Natural killer cell (primary cell): ENCODE results near the gene PPRC1. TPM values are rescaled to one million over a fixed set of nuclear protein-coding genes. Genes with fewer than 3 reads are reported as not detected.
A peak's percentile ranks its signal among the peaks of the same experiment; 100 is the strongest.

ENCODE experiments used
- ATAC-seq, 3 donors: fragments of 150-1000 bp in 2 of 3; fragments of 200-7000 bp in 1 of 3; cut with Tn5 transposase; 1 replicate in 1 of 3; 2 replicates in 2 of 3; pipeline ENCODE4 v1.10.0; 2021; ENCODE audit warnings: mild to moderate bottlenecking in 2 of 3, moderate library complexity in 2 of 3
- DNase-seq, 2 donors: peaks; one replicate each; pipeline versions ENCODE4 v3.0.0 to v3.0.0-alpha.2; 2013 to 2021; ENCODE audit warnings: mixed read lengths in 1 of 2
- H3K27ac ChIP-seq: one replicate; pipeline ENCODE4 v1.5.1; 2013; ENCODE audit warnings: mild to moderate bottlenecking, low read length
- H3K27me3 ChIP-seq: one replicate; pipeline ENCODE4 v1.6.1; 2013; ENCODE audit warnings: low read length; ENCODE audit not compliant: control insufficient read depth, insufficient read depth
- H3K36me3 ChIP-seq: one replicate; pipeline ENCODE4 v1.6.1; 2013; ENCODE audit warnings: low read length; ENCODE audit not compliant: control insufficient read depth, insufficient read depth
- H3K4me1 ChIP-seq: one replicate; pipeline ENCODE4 v1.6.1; 2013; ENCODE audit warnings: low read length; ENCODE audit not compliant: control insufficient read depth, insufficient read depth
- H3K4me3 ChIP-seq: one replicate; pipeline ENCODE4 v1.5.1; 2013; ENCODE audit warnings: low read length
- H3K9me3 ChIP-seq: one replicate; pipeline ENCODE4 v1.6.1; 2013; ENCODE audit warnings: low read length; ENCODE audit not compliant: control insufficient read depth, insufficient read depth
- H3K27ac Mint-ChIP-seq, 2 donors: one replicate each; pipeline ENCODE4 v1.8.0; 2022; ENCODE audit warnings: mild to moderate bottlenecking in 2 of 2, mixed read lengths in 2 of 2, moderate library complexity in 1 of 2
- H3K27me3 Mint-ChIP-seq, 2 donors: one replicate each; pipeline ENCODE4 v1.8.0; 2022; ENCODE audit warnings: low read depth in 2 of 2, mixed read lengths in 2 of 2
- H3K36me3 Mint-ChIP-seq: one replicate; pipeline ENCODE4 v1.8.0; 2022; ENCODE audit warnings: mixed read lengths
- H3K4me1 Mint-ChIP-seq, 2 donors: one replicate each; pipeline ENCODE4 v1.8.0; 2022; ENCODE audit warnings: mixed read lengths in 2 of 2
- H3K4me3 Mint-ChIP-seq: one replicate; pipeline ENCODE4 v1.8.0; 2022; ENCODE audit warnings: mild to moderate bottlenecking, moderate library complexity, mixed read lengths
- H3K9me3 Mint-ChIP-seq, 2 donors: one replicate each; pipeline ENCODE4 v1.8.0; 2022; ENCODE audit warnings: mixed read lengths in 2 of 2
- WGBS: methylation state at CpG from one replicate; pipeline ENCODE4 v1.1.7; 2013; ENCODE audit warnings: missing lambda C conversion rate; ENCODE audit not compliant: insufficient coverage; 5-methylcytosine and 5-hydroxymethylcytosine counted together
- intact Hi-C: fragments of 100-400 bp; cut with micrococcal nuclease; formaldehyde crosslinking; loops from one replicate; pipeline ENCODE4 v1.14.2; 2022
- total RNA-seq, 4 donors: library from RNA; stranded (reverse); fragments of 120-200 nt in 1 of 4; gene quantifications; one replicate each; pipeline versions ENCODE4 v1.2.3 to v1.2.4, GENCODE V29; 2013 to 2022
- TF ChIP-seq, protein P1 (sequence below): fragments of 200-600 bp; IDR thresholded peaks from one replicate; pipeline ENCODE4 v1.8.0; 2022; ENCODE audit warnings: antibody characterized with exemption

Gene PPRC1
- total RNA-seq, 3 donors from 2014 or later (not counting 1 experiment from before 2014, with no cell fraction given) = 29.1 to 48.0 (median 37.7) TPM

DNA sequence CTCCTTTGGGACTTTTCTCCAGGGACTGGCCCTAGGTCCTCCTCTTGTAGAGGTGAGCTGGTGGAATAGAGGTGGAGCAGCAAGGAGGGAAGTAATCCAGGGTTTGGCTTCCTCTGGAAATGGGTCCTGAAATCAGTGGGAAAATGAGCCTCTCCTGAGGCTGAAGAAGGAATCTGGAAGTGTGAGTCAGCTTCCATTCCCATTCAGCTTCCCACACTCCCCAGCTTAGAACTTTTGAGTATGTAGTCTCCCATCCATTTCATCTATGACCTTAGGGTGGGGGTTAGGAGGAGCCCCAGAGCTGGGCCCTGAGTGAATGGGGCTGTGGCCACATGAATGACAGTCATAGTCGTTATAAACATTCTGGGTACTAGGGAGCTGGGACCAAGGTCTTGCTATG lies 30.4 kb upstream of the PPRC1 start:
- H3K27me3 Mint-ChIP-seq = no peaks in the 10 kb centered on the region
- H3K4me1 Mint-ChIP-seq = peaks cover 9 to 22% of the 10 kb centered on the region in 2 donors
- WGBS = 76% methylated on average over 1 of the region's 1 CpG
- Histone ChIP-seq H3K4me3 (no peak overlapping the region), H3K27ac (no peak overlapping the region), H3K27me3 (no peaks in the 10 kb centered on the region), H3K9me3 (no peaks in the 10 kb centered on the region), H3K36me3 (peaks cover 13% of the 10 kb centered on the region), H3K4me1 (peaks cover 14% of the 10 kb centered on the region)
- no peaks in the 10 kb centered on the region for H3K9me3 Mint-ChIP-seq
- no peak for DNase-seq
- H3K4me3 Mint-ChIP-seq = no peak overlapping the region
- no peak for ATAC-seq
- intact Hi-C loops = no loop called here
- no peak overlapping the region for H3K27ac Mint-ChIP-seq
- H3K36me3 Mint-ChIP-seq = no peaks in the 10 kb centered on the region
- TF ChIP-seq, protein P1, sequence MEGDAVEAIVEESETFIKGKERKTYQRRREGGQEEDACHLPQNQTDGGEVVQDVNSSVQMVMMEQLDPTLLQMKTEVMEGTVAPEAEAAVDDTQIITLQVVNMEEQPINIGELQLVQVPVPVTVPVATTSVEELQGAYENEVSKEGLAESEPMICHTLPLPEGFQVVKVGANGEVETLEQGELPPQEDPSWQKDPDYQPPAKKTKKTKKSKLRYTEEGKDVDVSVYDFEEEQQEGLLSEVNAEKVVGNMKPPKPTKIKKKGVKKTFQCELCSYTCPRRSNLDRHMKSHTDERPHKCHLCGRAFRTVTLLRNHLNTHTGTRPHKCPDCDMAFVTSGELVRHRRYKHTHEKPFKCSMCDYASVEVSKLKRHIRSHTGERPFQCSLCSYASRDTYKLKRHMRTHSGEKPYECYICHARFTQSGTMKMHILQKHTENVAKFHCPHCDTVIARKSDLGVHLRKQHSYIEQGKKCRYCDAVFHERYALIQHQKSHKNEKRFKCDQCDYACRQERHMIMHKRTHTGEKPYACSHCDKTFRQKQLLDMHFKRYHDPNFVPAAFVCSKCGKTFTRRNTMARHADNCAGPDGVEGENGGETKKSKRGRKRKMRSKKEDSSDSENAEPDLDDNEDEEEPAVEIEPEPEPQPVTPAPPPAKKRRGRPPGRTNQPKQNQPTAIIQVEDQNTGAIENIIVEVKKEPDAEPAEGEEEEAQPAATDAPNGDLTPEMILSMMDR = no peak

DNA sequence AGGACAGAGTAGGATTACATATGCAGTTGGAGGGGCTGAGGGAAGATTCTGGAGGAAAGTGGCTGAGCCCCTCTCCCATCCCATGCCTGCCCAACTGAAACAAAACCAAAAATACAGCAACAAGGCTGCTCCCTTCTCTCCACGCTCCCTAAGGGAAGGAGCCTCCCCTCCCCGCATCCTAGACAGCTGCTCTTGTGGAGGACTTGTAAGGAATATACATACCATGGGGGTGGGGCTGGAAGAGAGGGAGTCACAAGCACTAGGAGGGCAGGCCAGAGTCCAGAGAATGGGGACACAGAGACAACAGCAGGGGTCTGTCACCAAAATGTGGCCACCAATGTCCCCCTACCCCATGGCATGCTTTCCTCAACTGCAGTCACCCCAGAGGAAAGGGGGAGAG lies 25.8 kb upstream of the PPRC1 start:
- H3K27ac ChIP-seq = no peak overlapping the region
- no peak overlapping the region for H3K4me3 ChIP-seq
- WGBS = 80% methylated on average over 1 of the region's 2 CpGs
- H3K4me3 Mint-ChIP-seq = no peak overlapping the region
- DNase-seq (no peak), ATAC-seq (no peak)
- peaks cover 12 to 33% of the 10 kb centered on the region in 2 donors for H3K4me1 Mint-ChIP-seq
- peaks cover 50% of the 10 kb centered on the region for H3K36me3 ChIP-seq
- TF ChIP-seq, protein P1 = no peak
- no peaks in the 10 kb centered on the region for H3K9me3 Mint-ChIP-seq
- peak overlapping the region in 1 of 2 donors; percentile 73 for H3K27ac Mint-ChIP-seq
- H3K27me3 Mint-ChIP-seq = no peaks in the 10 kb centered on the region
- peaks cover 12% of the 10 kb centered on the region for H3K36me3 Mint-ChIP-seq
- no peaks in the 10 kb centered on the region for H3K27me3 ChIP-seq
- peaks cover 14% of the 10 kb centered on the region for H3K4me1 ChIP-seq
- intact Hi-C loops = no loop called here
- H3K9me3 ChIP-seq = no peaks in the 10 kb centered on the region

DNA sequence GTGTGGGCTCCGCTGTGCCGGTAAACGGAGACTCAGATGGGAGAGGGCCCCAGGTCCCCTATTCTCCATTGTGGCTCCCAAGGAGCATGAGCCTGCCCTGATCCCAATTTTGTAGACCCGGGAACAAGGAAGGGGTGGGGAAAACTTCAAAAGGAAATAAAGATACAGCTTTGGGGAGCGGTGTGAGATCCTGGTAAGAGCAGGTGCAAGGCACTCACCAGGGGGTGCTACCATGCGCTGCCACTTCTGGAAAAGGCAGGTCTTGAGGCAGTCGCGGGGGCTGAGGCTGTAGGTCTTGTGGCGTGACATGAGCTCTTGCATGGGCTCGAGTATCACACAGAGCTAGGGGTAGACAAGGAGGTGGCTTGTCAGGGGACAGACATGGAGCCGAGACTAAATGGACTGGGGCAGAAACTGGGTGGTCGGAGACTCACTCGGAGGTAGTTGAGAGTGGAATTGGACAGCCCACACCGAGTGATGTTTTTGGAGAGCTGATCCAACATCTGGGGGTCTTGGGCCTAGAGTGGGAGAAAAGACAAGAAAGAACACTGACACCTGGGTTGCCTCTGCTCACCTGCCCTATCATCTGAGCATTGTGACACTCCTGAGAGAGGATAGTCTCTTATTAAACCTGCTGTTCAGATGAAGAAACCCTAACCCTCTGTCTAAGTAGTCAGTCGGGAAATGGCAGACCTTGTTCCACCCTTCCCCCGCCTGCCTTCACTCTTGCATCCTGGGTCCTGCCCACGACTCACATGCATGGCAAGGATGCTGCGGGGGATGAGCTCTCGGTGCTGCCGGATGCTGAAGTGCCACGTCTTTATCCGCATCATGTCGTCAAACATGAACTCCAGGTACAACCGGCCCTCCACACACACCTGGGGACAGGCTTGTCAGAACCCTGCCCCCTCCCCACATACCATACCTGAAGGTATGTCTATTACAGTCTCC lies 23.4 kb upstream of the PPRC1 start:
- peaks cover 46% of the 10 kb centered on the region for H3K36me3 ChIP-seq
- H3K4me3 Mint-ChIP-seq = no peak overlapping the region
- peaks cover 12% of the 10 kb centered on the region for H3K36me3 Mint-ChIP-seq
- H3K4me1 Mint-ChIP-seq = peaks cover 30 to 46% of the 10 kb centered on the region in 2 donors
- intact Hi-C loops = no loop called here
- H3K27me3 Mint-ChIP-seq = no peaks in the 10 kb centered on the region
- TF ChIP-seq, protein P1 = no peak
- peak overlapping the region in 1 of 2 donors; percentile 10 for H3K27ac Mint-ChIP-seq
- H3K9me3 Mint-ChIP-seq = no peaks in the 10 kb centered on the region
- peaks cover 31% of the 10 kb centered on the region for H3K4me1 ChIP-seq
- WGBS = 96% methylated on average over 24 of the region's 24 CpGs
- ATAC-seq (no peak), DNase-seq (no peak)
- H3K9me3 ChIP-seq = no peaks in the 10 kb centered on the region
- no peaks in the 10 kb centered on the region for H3K27me3 ChIP-seq
- H3K27ac ChIP-seq = no peak overlapping the region
- H3K4me3 ChIP-seq = no peak overlapping the region
